DMS 273 treated with DMSO at 0.1 percent for 48 hours (cell line): Measurements from ENCODE around the gene OR6B1.

ENCODE experiments used
- DNase-seq: peaks from one replicate; lab custom pipeline; 2025; lab: John Stamatoyannopoulos, UW

OR6B1 gene

DNA sequence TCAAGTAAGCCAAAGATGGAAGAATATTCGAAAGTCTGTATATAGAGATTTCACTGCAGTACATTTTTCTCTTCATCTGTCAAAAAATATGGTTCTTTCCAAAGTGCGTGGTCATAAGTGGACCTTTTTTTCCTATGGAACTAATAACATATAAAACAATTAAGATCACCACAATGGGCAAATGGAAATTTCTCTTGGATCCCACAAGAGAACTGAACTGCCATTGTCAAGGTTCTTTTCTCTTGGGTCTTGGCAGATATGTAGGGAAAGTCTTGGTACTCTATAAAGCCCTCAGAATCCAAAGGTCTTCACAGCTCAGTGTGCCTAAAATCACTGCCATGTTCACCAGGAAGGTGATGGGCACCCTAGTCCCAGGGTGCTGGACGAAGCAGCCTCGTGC is at the start of gene OR6B1:
TSS of gene OR6B1 (plus strand) at position 301 of the 400 bp plus-strand sequence. CDS start 3,677 bp downstream, outside the sequence.
- no peak for DNase-seq

- DNase-seq = no peak
Measured at GRCh38 chr7:143953421-143953820, 46.7 kb upstream of the OR6B1 start.

DNA sequence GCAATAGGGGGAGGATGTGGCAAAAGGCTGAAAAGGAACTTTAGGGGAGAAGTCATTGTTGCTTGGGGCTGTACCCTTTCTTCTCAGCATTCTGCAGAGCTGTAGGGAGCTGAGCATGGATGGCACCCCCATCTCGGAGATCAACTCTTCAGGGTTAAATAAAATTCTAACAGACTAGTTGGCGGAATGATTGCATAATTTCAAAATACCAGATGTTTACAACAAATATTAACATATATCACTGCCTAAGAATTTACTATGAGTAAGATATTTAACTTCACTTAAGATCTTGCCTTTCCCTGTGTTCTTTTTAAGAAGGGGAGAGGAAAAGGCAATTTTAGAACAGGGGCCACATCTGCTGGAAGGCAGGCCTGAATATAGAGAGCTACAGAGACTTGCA is 46.0 kb upstream of the OR6B1 start:
- DNase-seq = no peak

- no peak for DNase-seq
Measured at GRCh38 chr7:143954544-143954943, 45.6 kb upstream of the OR6B1 start, which contains the start of gene OR2F1. TSS of gene OR2F1 (plus strand) at chr7:143954844. CDS start at chr7:143959971, 5,127 bp downstream.

GRCh38 chr7:143958781-143959180 is 41.3 kb upstream of the OR6B1 start:
- no peak for DNase-seq

- no peak for DNase-seq
Measured at GRCh38 chr7:143960813-143961610, 39.1 kb upstream of the OR6B1 start.

DNA sequence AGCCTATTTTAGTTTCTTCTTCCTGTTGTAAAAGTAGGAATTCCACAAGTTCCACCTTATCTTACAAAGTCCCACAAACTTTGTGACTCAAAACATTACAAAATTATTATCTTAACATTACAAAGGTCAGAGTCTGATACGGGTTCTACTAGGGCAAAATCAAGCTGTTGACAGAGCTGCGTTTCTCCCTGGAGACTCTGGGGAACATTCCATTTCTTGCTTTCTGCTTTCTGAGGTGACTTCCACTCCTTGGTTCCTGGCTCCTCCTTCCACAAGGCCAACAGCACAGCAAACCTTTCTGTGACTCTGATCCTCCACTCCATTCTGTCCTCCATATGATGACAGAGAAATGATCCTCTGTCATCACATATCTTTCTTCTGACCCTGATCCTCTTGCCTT is 34.8 kb upstream of the OR6B1 start:
- DNase-seq = no peak

DNA sequence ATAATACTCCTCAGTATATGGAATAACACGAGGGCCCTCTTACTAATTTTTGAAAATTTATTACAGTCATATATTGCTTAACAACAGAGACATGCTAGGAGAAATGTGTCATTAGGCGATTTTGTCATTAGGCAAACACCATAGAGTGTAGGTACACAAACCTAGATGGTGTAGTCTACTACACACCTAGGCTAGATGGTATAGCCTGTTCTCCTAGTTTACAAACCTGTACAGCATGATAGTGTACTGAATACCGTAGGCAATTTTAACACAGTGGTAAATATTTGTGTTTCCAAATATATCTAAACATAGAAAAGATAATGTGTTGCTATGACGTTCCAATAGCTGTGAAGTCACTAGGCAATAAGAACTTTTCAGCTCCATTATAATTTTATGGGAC is 32.7 kb upstream of the OR6B1 start:
- DNase-seq = no peak

GRCh38 chr7:143973870-143974416 is 26.2 kb upstream of the OR6B1 start:
- no peak for DNase-seq

DNA sequence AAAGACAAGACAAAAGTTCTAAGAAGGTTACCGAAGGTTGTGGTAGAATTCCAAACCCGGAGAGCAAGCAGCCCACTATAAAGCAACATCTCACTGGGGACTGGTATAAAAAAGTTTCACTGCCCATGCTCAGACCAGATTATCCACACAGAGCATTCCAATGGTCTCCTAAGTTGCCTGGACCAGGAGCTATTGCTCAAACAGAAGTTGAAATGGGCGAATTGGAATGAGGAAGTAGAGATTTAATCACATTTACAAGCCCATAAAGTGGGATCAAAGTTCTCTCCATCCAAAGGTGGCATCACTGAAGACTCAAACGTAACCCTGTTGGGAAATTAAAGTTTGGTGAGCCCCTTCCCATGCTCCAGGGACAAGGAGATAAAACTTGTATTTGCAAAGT is 25.7 kb upstream of the OR6B1 start:
- DNase-seq = no peak

DNA sequence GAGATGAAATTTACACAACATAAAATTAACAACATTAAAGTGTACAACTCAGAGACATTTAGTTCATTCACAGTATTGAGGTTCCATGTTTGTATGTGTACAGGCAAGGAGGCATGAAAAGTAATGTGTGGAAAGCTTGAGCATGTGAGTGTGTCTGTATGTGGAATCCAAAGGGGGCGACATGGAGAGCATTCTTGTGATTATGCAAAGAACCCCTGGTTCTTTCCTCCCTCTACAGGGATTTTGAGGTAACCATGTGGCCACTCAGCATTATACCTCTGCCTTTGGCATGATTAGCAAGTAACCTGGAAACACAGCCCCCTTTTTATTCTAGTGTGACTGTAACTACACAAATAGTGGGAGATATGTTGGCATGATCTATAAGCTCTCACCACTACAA is 24.5 kb upstream of the OR6B1 start:
- no peak for DNase-seq

DNA sequence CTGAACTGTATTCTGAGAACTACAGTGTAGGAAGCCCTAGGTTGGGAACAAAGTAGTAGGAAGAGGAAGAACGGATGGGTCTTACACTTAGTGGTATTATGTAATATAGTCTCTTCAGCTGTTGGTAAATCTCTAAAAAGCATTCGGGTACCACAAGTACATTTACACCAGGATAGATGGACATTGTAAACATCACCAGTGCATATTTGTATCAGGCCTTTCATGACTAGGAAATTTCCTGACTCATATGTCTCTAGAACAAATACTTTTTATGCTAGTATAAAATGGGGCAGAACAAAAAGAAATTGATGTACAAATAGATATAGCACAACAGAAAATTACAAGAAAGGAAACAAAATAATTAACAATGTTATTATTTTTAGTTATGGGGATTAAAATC is 21.5 kb upstream of the OR6B1 start:
- no peak for DNase-seq

GRCh38 chr7:143979359-143979758 is 20.8 kb upstream of the OR6B1 start:
- DNase-seq = no peak

- no peak for DNase-seq
Measured at GRCh38 chr7:143979998-143980397, 20.1 kb upstream of the OR6B1 start.

GRCh38 chr7:143980746-143981510 is 19.2 kb upstream of the OR6B1 start:
- DNase-seq = no peak

- no peak for DNase-seq
Measured at GRCh38 chr7:143983960-143984359, 16.2 kb upstream of the OR6B1 start.

DNA sequence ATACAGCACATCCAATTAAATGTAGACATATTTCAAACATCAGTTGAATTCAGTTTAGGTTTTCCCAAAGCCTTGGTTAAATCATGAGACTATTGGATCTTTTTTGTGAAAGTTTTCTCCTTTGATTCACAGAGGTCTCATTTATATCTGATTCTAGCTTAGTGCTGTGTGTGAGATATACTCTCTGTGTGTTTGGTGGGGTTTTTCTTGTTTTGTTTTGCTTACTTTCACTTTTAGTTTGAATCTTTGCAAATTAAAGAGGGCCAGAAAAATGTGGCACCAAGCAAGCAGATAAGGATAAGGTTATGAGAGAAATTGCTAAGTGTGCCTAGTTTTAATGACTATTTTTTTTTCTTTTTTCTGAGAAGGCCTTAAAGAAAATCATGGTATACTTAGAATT is 12.6 kb upstream of the OR6B1 start:
- DNase-seq = no peak

GRCh38 chr7:143988976-143989745 is 11.0 kb upstream of the OR6B1 start:
- DNase-seq = no peak

DNA sequence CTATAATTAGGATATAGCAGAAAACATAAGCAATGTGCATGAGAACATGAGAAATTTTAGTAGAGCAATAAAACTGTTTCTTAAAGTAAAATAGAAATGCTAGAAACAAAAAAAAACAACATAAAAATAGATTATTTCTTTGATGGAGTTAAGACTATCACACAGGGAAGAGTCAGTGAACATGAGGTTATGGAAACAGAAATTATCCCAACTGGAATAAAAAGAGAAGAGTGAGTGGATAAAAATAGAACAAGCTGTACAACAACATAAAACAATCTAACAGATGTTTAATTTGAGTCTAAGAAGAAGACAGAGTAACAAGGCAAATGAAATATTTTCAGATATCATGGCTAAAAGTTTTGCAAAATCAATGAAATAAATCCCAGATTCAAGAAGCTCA is 7.5 kb upstream of the OR6B1 start:
- no peak for DNase-seq

DNA sequence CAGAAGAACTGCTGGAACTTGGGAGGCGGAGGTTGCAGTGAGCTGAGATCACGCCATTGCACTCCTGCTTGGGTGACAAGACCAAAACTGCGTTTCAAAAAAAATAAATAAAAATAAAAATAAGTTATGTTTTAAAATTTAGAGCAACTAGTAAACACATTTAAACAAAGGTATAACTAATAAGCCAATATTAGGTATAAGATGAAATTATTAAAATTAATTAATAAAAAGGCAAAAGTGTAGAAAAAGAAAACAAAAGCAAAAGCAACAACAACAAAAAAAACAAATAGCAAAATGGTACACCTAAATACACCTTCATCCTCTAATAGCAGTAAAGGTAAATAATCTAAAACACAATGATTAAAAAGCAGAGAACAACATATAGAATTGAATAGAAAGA is 6.2 kb upstream of the OR6B1 start:
- no peak for DNase-seq

GRCh38 chr7:144001543-144001942 is 1.4 kb downstream of the OR6B1 start:
- no peak for DNase-seq

DNA sequence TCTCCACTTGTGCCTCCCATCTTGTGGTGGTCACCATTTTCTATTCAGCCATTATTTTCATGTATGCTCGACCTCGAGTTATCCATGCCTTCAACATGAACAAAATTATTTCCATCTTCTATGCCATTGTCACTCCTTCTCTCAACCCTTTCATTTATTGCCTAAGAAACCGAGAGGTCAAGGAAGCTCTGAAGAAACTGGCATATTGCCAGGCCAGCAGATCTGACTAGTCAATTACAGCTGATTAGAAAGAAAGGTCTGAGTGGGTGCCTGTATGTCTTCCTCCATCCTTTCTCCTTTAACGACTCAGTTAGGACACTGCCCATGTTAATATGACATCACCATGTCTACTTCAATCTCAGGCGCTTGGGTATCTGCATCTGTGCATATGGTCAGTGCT is 4.6 kb downstream of the OR6B1 start:
- no peak for DNase-seq
